SU-DHL-6 (cell line): ENCODE data around the gene ADAM19.

ENCODE experiments used
- H2AFZ ChIP-seq: fragments of 200-600 bp; sonication (generic); 2 replicates; pipeline ENCODE4 v1.6.1; 2014; ENCODE audit warnings: low read depth, mild to moderate bottlenecking, moderate library complexity, mixed read lengths, antibody characterized with exemption, low read length; ENCODE audit not compliant: severe bottlenecking
- H3F3A ChIP-seq: fragments of 200-600 bp; shearing (Covaris generic); 2 replicates; pipeline ENCODE4 v1.6.0; 2016; ENCODE audit warnings: antibody characterized with exemption, mild to moderate bottlenecking; ENCODE audit not compliant: insufficient read depth
- H3K27ac ChIP-seq: fragments of 200-600 bp; sonication (generic); 2 replicates; pipeline ENCODE4 v1.5.1; 2016; ENCODE audit warnings: low read depth, mild to moderate bottlenecking, low read length, moderate library complexity, mixed read lengths
- H3K27me3 ChIP-seq: fragments of 200-600 bp; sonication (generic), shearing (Covaris generic); 2 replicates; pipeline ENCODE4 v1.6.0; 2014; ENCODE audit warnings: mild to moderate bottlenecking, low read length
- H3K36me3 ChIP-seq: fragments of 200-600 bp; sonication (generic); 2 replicates; pipeline ENCODE4 v1.6.1; 2014; ENCODE audit warnings: mild to moderate bottlenecking, low read length, mixed read lengths
- H3K4me2 ChIP-seq: fragments of 300-600, 200-600 bp; shearing (Covaris generic), sonication (generic); 2 replicates; pipeline ENCODE4 v1.6.0; 2014; ENCODE audit warnings: low read length, low read depth, mild to moderate bottlenecking; ENCODE audit not compliant: poor library complexity, severe bottlenecking
- H3K4me3 ChIP-seq: fragments of 200-600 bp; sonication (generic); 2 replicates; pipeline ENCODE4 v1.5.1; 2014; ENCODE audit warnings: antibody characterized with exemption, low read length, mild to moderate bottlenecking, mixed read lengths; ENCODE audit not compliant: insufficient read depth, poor library complexity, severe bottlenecking
- H3K79me2 ChIP-seq: fragments of 200-600 bp; sonication (generic); 2 replicates; pipeline ENCODE4 v1.6.1; 2014; ENCODE audit warnings: mild to moderate bottlenecking, low read length, moderate library complexity; ENCODE audit not compliant: insufficient read depth
- H3K9ac ChIP-seq: fragments of 200-600 bp; sonication (generic); 2 replicates; pipeline ENCODE4 v1.7.0; 2014; ENCODE audit warnings: mild to moderate bottlenecking, low read length
- H3K9me2 ChIP-seq: fragments of 200-600 bp; sonication (generic); replicated peaks from 2 replicates; pipeline ENCODE4 v1.6.1; 2014; ENCODE audit warnings: low read length; ENCODE audit not compliant: insufficient read depth
- H3K9me3 ChIP-seq: fragments of 200-600 bp; sonication (generic); 2 replicates; pipeline ENCODE4 v1.6.1; 2014; ENCODE audit warnings: low read length, mixed read lengths; ENCODE audit not compliant: insufficient read depth
- H4K20me1 ChIP-seq: fragments of 200-600 bp; sonication (generic); 2 replicates; pipeline ENCODE4 v1.6.1; 2014; ENCODE audit warnings: low read depth, mild to moderate bottlenecking, antibody characterized with exemption, low read length, moderate library complexity, mixed read lengths
- EZH2phosphoT487 ChIP-seq: fragments of 200-600 bp; sonication (generic), shearing (Covaris generic); conservative IDR thresholded peaks from 2 replicates; pipeline ENCODE4 v1.6.1; 2018; ENCODE audit warnings: mild to moderate bottlenecking, antibody characterized with exemption, low read length, moderate library complexity, mixed read lengths
- TF ChIP-seq, protein P1 (sequence below): fragments of 200-600 bp; sonication (generic); IDR thresholded peaks from one replicate; pipeline ENCODE4 v1.5.1; 2017; ENCODE audit warnings: antibody characterized with exemption, mild to moderate bottlenecking, low read length, moderate library complexity; ENCODE audit not compliant: insufficient read depth, poor library complexity, severe bottlenecking

Gene ADAM19

DNA sequence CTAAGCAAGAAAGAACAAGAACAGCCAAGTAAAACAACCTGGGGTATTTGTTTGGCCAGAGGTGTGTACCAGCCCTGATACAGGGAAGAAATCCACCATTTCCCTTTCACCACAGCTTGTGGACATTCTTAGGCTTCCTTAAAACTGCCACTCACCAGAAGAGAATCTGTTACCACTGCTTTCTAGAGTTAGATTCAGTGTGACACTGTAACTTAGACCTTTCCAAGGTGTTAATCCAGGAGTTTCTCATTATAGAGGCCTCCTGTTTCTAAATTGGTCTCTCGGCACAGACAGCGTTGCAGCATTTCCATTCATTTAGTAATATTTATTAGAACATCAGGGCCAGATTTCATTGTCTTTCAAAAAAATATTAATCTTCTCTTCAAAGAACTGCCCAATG is 60.6 kb downstream of the ADAM19 start:
- H3F3A ChIP-seq = peaks cover 7% of the 10 kb centered on the region; the same call in 1 of the 2 replicates
- H3K9ac ChIP-seq = no peak overlapping the region
- H3K27ac ChIP-seq = no peak overlapping the region
- H3K9me3 ChIP-seq = no peaks in the 10 kb centered on the region
- no peak overlapping the region for H3K4me2 ChIP-seq
- H3K27me3 ChIP-seq = no peaks in the 10 kb centered on the region
- H2AFZ ChIP-seq = no peak overlapping the region
- H3K79me2 ChIP-seq = no peaks in the 10 kb centered on the region
- no peaks in the 10 kb centered on the region for H3K9me2 ChIP-seq
- TF ChIP-seq EZH2phosphoT487 = no peak
- TF ChIP-seq, protein P1, sequence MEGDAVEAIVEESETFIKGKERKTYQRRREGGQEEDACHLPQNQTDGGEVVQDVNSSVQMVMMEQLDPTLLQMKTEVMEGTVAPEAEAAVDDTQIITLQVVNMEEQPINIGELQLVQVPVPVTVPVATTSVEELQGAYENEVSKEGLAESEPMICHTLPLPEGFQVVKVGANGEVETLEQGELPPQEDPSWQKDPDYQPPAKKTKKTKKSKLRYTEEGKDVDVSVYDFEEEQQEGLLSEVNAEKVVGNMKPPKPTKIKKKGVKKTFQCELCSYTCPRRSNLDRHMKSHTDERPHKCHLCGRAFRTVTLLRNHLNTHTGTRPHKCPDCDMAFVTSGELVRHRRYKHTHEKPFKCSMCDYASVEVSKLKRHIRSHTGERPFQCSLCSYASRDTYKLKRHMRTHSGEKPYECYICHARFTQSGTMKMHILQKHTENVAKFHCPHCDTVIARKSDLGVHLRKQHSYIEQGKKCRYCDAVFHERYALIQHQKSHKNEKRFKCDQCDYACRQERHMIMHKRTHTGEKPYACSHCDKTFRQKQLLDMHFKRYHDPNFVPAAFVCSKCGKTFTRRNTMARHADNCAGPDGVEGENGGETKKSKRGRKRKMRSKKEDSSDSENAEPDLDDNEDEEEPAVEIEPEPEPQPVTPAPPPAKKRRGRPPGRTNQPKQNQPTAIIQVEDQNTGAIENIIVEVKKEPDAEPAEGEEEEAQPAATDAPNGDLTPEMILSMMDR = no peak
- H4K20me1 ChIP-seq = no peaks in the 10 kb centered on the region
- H3K4me3 ChIP-seq = no peak overlapping the region
- H3K36me3 ChIP-seq = peaks cover 23% of the 10 kb centered on the region; the same call in 1 of the 2 replicates

DNA sequence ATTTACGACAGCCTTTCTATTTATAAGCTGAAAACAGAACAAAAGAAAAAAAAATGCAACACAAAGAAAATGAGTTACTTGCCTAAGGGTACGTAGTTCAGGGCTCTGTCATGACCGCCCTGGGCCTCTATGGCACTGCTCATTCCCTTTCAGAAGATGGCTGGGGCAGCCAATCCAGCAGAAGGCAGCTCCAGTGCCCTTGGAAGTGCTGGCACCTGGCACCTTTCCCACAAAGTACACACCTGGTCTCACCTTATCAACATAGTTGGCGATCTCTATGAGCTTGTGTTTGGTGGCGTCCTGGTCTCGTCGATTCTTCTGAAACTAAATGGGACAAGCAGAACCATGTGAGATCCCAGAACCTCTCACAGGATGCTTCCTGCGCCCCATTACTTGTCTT is 62.4 kb downstream of the ADAM19 start:
- Histone ChIP-seq H4K20me1 (no peaks in the 10 kb centered on the region), H2AFZ (no peak overlapping the region), H3F3A (peaks cover 21% of the 10 kb centered on the region; the same call in 1 of the 2 replicates), H3K9ac (no peak overlapping the region), H3K27ac (no peak overlapping the region), H3K27me3 (no peaks in the 10 kb centered on the region), H3K4me3 (no peak overlapping the region), H3K9me2 (no peaks in the 10 kb centered on the region), H3K36me3 (peaks cover 23% of the 10 kb centered on the region; the same call in 1 of the 2 replicates), H3K9me3 (no peaks in the 10 kb centered on the region), H3K79me2 (no peaks in the 10 kb centered on the region), H3K4me2 (no peak overlapping the region)
- TF ChIP-seq EZH2phosphoT487 = no peak

DNA sequence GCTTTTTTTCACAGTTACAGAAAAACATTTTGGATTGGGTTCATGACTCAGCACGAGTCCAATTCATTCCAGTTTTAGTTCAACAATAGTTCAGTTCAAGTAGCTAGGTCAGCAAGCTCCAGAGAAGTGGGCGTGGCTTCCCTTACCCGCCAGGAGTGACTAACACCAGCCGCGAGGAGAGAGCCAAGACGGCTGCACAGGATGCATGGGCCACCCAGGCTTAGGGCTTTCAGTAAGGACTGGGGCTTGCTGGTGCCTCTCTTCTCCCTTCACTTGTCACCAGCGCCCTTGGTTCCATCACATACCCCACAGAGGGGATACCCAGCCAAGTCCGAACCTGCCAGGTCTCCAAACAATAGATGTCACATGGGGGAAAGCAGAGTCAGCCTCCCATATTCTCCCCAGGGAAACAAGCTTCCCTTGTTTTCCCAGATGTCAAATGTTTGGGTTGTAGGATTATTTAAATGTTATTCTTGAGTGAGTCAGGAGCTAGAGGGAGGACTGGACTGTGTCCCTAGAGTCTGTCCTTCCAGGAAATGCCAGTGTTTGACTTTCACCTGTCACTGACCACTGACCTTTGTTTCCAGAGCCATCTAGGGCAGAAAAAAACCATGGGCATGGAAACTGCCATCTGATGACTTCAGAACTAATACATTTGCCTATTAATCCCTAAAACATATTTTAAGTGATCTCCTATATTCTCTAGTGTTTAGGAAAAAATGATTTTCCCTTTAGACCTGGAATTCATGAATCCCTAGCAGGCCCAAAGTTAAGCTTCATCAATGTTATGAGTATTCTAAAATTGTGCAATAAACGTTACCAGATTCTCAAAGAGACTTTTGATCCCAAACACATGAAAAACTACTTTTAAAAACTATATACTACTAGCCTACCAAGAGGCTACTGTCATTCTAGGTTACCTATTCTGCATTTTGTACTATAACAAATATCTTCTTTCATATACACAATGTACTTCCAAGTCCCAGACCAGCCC is 63.6 kb downstream of the ADAM19 start:
- Histone ChIP-seq H3K9me3 (no peaks in the 10 kb centered on the region), H2AFZ (no peak overlapping the region), H3K4me2 (no peak overlapping the region), H3K9ac (no peak overlapping the region), H3K27me3 (no peaks in the 10 kb centered on the region), H3K9me2 (no peaks in the 10 kb centered on the region), H3K79me2 (no peaks in the 10 kb centered on the region), H3K36me3 (peaks cover 23% of the 10 kb centered on the region; the same call in 1 of the 2 replicates), H3K4me3 (no peak overlapping the region), H4K20me1 (no peaks in the 10 kb centered on the region), H3F3A (peaks cover 26% of the 10 kb centered on the region; the same call in 1 of the 2 replicates), H3K27ac (0 out of 2 replicates have a peak overlapping the region, but pooled peaks have one; percentile 9)
- TF ChIP-seq, protein P1 = no peak
- TF ChIP-seq EZH2phosphoT487 = no peak
